B cell (primary cell): Measurements from ENCODE around the gene SEMA4D. TPM values are rescaled to one million over a fixed set of nuclear protein-coding genes. Genes with fewer than 3 reads are reported as not detected.

ENCODE experiments used
- ATAC-seq: fragments of 200-7000 bp; cut with Tn5 transposase; one replicate; pipeline ENCODE4 v1.10.0; 2021; ENCODE audit warnings: low read depth, mild to moderate bottlenecking, moderate number of reproducible peaks, moderate library complexity
- CTCF ChIA-PET: fragments of 350-600 bp; sonication (Branson Sonifier 250); formaldehyde crosslinking; loops from one replicate; lab custom pipeline; 2021; ENCODE audit warnings: antibody characterized with exemption, inconsistent platforms; lab: Charles Lee
- POLR2A ChIA-PET: fragments of 350-600 bp; sonication (Branson Sonifier 250); formaldehyde crosslinking; loops from one replicate; lab custom pipeline; 2021; ENCODE audit warnings: antibody characterized with exemption; lab: Charles Lee
- DNase-seq: peaks from one replicate; pipeline ENCODE4 v3.0.0; 2013
- H2AFZ ChIP-seq: 2 replicates; pipeline ENCODE4 v1.6.1; 2012; ENCODE audit warnings: mild to moderate bottlenecking, low read depth, low read length; ENCODE audit not compliant: insufficient read depth, poor library complexity, severe bottlenecking
- H3K27ac ChIP-seq, 2 donors: 1 replicate in 1 of 2; 2 replicates in 1 of 2; pipeline ENCODE4 v1.5.1; 2012 to 2013; ENCODE audit warnings: low read length in 2 of 2, mild to moderate bottlenecking in 2 of 2, moderate library complexity in 1 of 2
- H3K27me3 ChIP-seq, 4 experiments: fragments of 200-600 bp in 1 of 4; sonication (generic) in 1 of 4; replicated peaks in 1 of 4; 1 replicate in 2 of 4; 2 replicates in 2 of 4; pipeline versions ENCODE4 v1.6.1 to v1.7.0; 2013 to 2016; ENCODE audit warnings: low read length in 3 of 4, mild to moderate bottlenecking in 2 of 4, mixed read lengths in 1 of 4, moderate library complexity in 1 of 4; ENCODE audit not compliant: insufficient read depth in 4 of 4, control insufficient read depth in 3 of 4; ENCODE audit errors: control extremely low read depth in 1 of 4
- H3K36me3 ChIP-seq, 2 experiments: replicated peaks in 1 of 2; 1 replicate in 1 of 2; 2 replicates in 1 of 2; pipeline versions ENCODE4 v1.6.1 to v1.7.1; 2013; ENCODE audit warnings: low read length in 1 of 2; ENCODE audit not compliant: insufficient read depth in 2 of 2, control insufficient read depth in 1 of 2; ENCODE audit errors: control extremely low read depth in 1 of 2, extremely low read depth in 1 of 2
- H3K4me1 ChIP-seq, 2 donors: fragments of 200-600 bp in 1 of 2; sonication (generic) in 1 of 2; 1 replicate in 1 of 2; 2 replicates in 1 of 2; pipeline versions ENCODE4 v1.5.1 to v1.6.1; 2013 to 2017; ENCODE audit warnings: low read length in 2 of 2; ENCODE audit not compliant: control insufficient read depth in 2 of 2, insufficient read depth in 2 of 2
- H3K4me2 ChIP-seq: replicated peaks from 2 replicates; pipeline ENCODE3; 2012; ENCODE audit warnings: mild to moderate bottlenecking, low read depth, low read length; ENCODE audit not compliant: poor library complexity, severe bottlenecking
- H3K4me3 ChIP-seq, 5 experiments: fragments of 200-600 bp in 1 of 5; sonication (generic) in 1 of 5; 1 replicate in 3 of 5; 2 replicates in 2 of 5; pipeline versions ENCODE4 v1.5.1 to v1.7.0; 2011 to 2016; ENCODE audit warnings: low read length in 4 of 5, mild to moderate bottlenecking in 4 of 5, low read depth in 2 of 5, control low read depth in 1 of 5, moderate library complexity in 1 of 5; ENCODE audit not compliant: insufficient read depth in 1 of 5; ENCODE audit errors: control extremely low read depth in 1 of 5, extremely low read depth in 1 of 5
- H3K79me2 ChIP-seq: fragments of 200-600 bp; sonication (generic); one replicate; pipeline ENCODE4 v1.6.0; 2016; ENCODE audit warnings: low read length; ENCODE audit not compliant: control insufficient read depth, insufficient read depth
- H3K9ac ChIP-seq: fragments of 200-600 bp; sonication (generic); 2 replicates; pipeline ENCODE4 v1.6.1; 2017; ENCODE audit warnings: mild to moderate bottlenecking, low read length, moderate library complexity
- H3K9me3 ChIP-seq, 3 donors: one replicate each; pipeline versions ENCODE4 v1.6.1 to v1.7.1; 2013; ENCODE audit warnings: low read length in 2 of 3; ENCODE audit not compliant: control insufficient read depth in 2 of 3, insufficient read depth in 1 of 3; ENCODE audit errors: control extremely low read depth in 1 of 3
- H4K20me1 ChIP-seq: 2 replicates; pipeline ENCODE4 v1.6.0; 2012; ENCODE audit warnings: mild to moderate bottlenecking, low read length; ENCODE audit not compliant: insufficient read depth, control insufficient read depth, poor library complexity, severe bottlenecking
- H3K27ac Mint-ChIP-seq: one replicate; pipeline ENCODE4 v1.8.0; 2021; ENCODE audit warnings: mixed read lengths
- H3K27me3 Mint-ChIP-seq: one replicate; pipeline ENCODE4 v1.8.0; 2021; ENCODE audit warnings: mixed read lengths
- H3K4me1 Mint-ChIP-seq: one replicate; pipeline ENCODE4 v1.8.0; 2021; ENCODE audit warnings: mixed read lengths
- H3K4me3 Mint-ChIP-seq: one replicate; pipeline ENCODE4 v1.8.0; 2021; ENCODE audit warnings: mixed read lengths
- H3K9me3 Mint-ChIP-seq: one replicate; pipeline ENCODE4 v1.8.0; 2022; ENCODE audit warnings: mixed read lengths; ENCODE audit not compliant: insufficient read depth
- CTCF ChIP-seq: fragments of 200-600 bp; IDR thresholded peaks from one replicate; pipeline ENCODE4 v1.8.0; 2022; ENCODE audit warnings: antibody characterized with exemption, mild to moderate bottlenecking
- EZH2 ChIP-seq: IDR thresholded peaks from 2 replicates; pipeline ENCODE4 v1.6.1; 2012; ENCODE audit warnings: borderline replicate concordance, low read depth, mild to moderate bottlenecking, moderate library complexity, low read length; ENCODE audit not compliant: insufficient read depth, poor library complexity, severe bottlenecking
- WGBS: methylation state at CpG from one replicate; pipeline ENCODE4 v1.1.5; 2013; ENCODE audit warnings: missing lambda C conversion rate; ENCODE audit not compliant: insufficient coverage; 5-methylcytosine and 5-hydroxymethylcytosine counted together
- intact Hi-C: fragments of 100-400 bp; cut with micrococcal nuclease; formaldehyde crosslinking; loops from one replicate; pipeline ENCODE4 v1.10.0; 2022
- polyA plus RNA-seq: library from polyadenylated mRNA; depleted of rRNA; stranded (reverse); fragments of >200 nt; gene quantifications from 2 replicates; pipeline ENCODE4 v1.2.3, GENCODE V29; 2012
- total RNA-seq, 2 donors: library from RNA; stranded (reverse); fragments of 120-200 nt in 1 of 2; gene quantifications; 1 replicate in 1 of 2; 2 replicates in 1 of 2; pipeline versions ENCODE4 v1.2.3 to v1.2.4, GENCODE V29; 2013 to 2022

SEMA4D gene
- total and polyA plus RNA-seq, 2 donors (not counting 1 experiment from before 2014, with no cell fraction given), result 53.6 to 231 TPM

- no peak overlapping the region for H3K27ac ChIP-seq
Measured at GRCh38 chr9:89539374-89539773, 41.5 kb upstream of the SEMA4D start.

GRCh38 chr9:89538871-89539270 lies 41.0 kb upstream of the SEMA4D start:
- no peaks in the 10 kb centered on the region for H3K9me3 ChIP-seq
- POLR2A ChIA-PET, result no interaction called here
- no peak overlapping the region for H3K4me2 ChIP-seq
- H4K20me1 ChIP-seq, result no peaks in the 10 kb centered on the region
- no peaks in the 10 kb centered on the region for H3K27me3 Mint-ChIP-seq
- H3K4me3 ChIP-seq, result no peak overlapping the region
- no peak for TF ChIP-seq EZH2
- TF ChIP-seq CTCF, result no peak
- H3K9ac ChIP-seq, result no peak overlapping the region
- WGBS, result 100% methylated on average over 7 of the region's 9 CpGs
- peaks cover 8% of the 10 kb centered on the region for H3K79me2 ChIP-seq
- DNase-seq, result no peak
- H3K4me3 Mint-ChIP-seq, result no peak overlapping the region
- intact Hi-C loops, result no loop called here
- CTCF ChIA-PET, result interaction anchor here (7.5 kb wide), 1 partner anchor 10 kb away, joined by 44 read pairs; no protein-coding TSS in a partner anchor
- no peak for ATAC-seq
- H3K36me3 ChIP-seq, result no peaks in the 10 kb centered on the region
- H3K9me3 Mint-ChIP-seq, result no peaks in the 10 kb centered on the region
- no peak overlapping the region for H2AFZ ChIP-seq
- no peaks in the 10 kb centered on the region for H3K27me3 ChIP-seq
- H3K4me1 ChIP-seq, result peaks cover 45 to 51% of the 10 kb centered on the region in 2 donors
- H3K27ac ChIP-seq, result no peak overlapping the region
- no peak overlapping the region for H3K27ac Mint-ChIP-seq
- H3K4me1 Mint-ChIP-seq, result peaks cover 54% of the 10 kb centered on the region

More at GRCh38 chr9:89539374-89539773, 41.5 kb upstream of the SEMA4D start:
- H3K4me3 ChIP-seq, result no peak overlapping the region
- no peaks in the 10 kb centered on the region for H3K9me3 Mint-ChIP-seq
- H3K36me3 ChIP-seq, result no peaks in the 10 kb centered on the region
- H3K27me3 ChIP-seq, result no peaks in the 10 kb centered on the region
- H2AFZ ChIP-seq, result no peak overlapping the region
- H3K79me2 ChIP-seq, result peaks cover 8% of the 10 kb centered on the region
- TF ChIP-seq CTCF (no peak), EZH2 (no peak)
- H3K4me1 Mint-ChIP-seq, result peaks cover 54% of the 10 kb centered on the region
- no peak overlapping the region for H3K4me2 ChIP-seq
- no peaks in the 10 kb centered on the region for H3K27me3 Mint-ChIP-seq
- H4K20me1 ChIP-seq, result no peaks in the 10 kb centered on the region
- ChIA-PET CTCF (interaction anchor here (1.6 to 7.5 kb wide), 2 partner anchors 9 to 138 kb away, joined by 4 to 44 read pairs; no protein-coding TSS in a partner anchor), POLR2A (no interaction called here)
- H3K27ac Mint-ChIP-seq, result no peak overlapping the region
- ATAC-seq, result no peak
- DNase-seq, result no peak
- WGBS, result 97% methylated on average over 5 of the region's 8 CpGs
- peaks cover 0 to 3% (median 0%) of the 10 kb centered on the region in 3 donors for H3K9me3 ChIP-seq
- H3K4me1 ChIP-seq, result peaks cover 45 to 51% of the 10 kb centered on the region in 2 donors
- intact Hi-C loops, result no loop called here
- H3K4me3 Mint-ChIP-seq, result no peak overlapping the region
- H3K9ac ChIP-seq, result no peak overlapping the region
